ENCODE measurements around the gene NHERF2.

The NHERF2 gene

DNA sequence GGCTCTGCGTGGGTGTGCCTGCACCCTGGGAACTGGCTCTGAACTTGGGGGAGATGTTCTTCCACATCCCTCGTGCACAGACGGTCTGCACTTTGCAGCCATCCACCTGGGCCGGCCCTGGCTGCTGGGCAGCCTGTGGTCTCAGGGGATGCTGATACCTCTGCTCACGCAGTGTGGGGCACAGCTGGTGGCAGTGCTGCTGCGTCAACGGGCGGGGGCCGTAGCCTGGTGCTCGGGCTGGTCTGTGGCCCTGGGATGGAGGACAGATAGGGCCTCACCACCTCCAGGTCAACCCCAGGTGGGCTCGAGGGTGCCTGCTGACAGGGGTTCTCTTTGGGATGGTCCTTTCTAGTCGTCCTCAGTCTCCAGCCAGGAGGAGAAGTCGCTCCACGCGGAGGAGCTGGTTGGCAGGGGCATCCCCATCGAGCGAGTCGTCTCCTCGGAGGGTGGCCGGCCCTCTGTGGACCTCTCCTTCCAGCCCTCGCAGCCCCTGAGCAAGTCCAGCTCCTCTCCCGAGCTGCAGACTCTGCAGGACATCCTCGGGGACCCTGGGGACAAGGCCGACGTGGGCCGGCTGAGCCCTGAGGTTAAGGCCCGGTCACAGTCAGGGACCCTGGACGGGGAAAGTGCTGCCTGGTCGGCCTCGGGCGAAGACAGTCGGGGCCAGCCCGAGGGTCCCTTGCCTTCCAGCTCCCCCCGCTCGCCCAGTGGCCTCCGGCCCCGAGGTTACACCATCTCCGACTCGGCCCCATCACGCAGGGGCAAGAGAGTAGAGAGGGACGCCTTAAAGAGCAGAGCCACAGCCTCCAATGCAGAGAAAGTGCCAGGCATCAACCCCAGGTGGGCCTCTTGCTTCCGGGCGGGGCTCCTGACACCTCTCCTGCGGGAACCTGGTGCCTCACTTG lies 57.4 kb downstream of the NHERF2 start:
- Histone ChIP-seq H3K9ac (ENCODE audit: low read depth, low read length, poor library complexity, severe bottlenecking) (no peak overlapping the region), H3K4me1 (ENCODE audit: insufficient read depth, low read length, poor library complexity, severe bottlenecking) (no peaks in the 10 kb centered on the region), H2AFZ (ENCODE audit: low read length) (no peak overlapping the region), H3K79me2 (ENCODE audit: insufficient read depth, low read length) (no peaks in the 10 kb centered on the region), H3K36me3 (ENCODE audit: insufficient read depth, low read length) (no peaks in the 10 kb centered on the region), H3K27me3 (ENCODE audit: insufficient read depth, low read length, poor library complexity, severe bottlenecking) (no peaks in the 10 kb centered on the region), H3F3A (ENCODE audit: low read depth) (no peaks in the 10 kb centered on the region), H3K9me3 (ENCODE audit: insufficient read depth, low read depth, low read length) (no peaks in the 10 kb centered on the region), H3K4me2 (ENCODE audit: low read depth, low read length, poor library complexity, severe bottlenecking) (no peak overlapping the region), H4K20me1 (ENCODE audit: insufficient read depth, low read length, poor library complexity, severe bottlenecking) (no peaks in the 10 kb centered on the region), H3K4me3 (ENCODE audit: low read length, poor library complexity, severe bottlenecking) (no peak overlapping the region), H3K9me2 (replicated peaks; ENCODE audit: low read depth, low read length) (no peaks in the 10 kb centered on the region)
- TF ChIP-seq, protein P1, sequence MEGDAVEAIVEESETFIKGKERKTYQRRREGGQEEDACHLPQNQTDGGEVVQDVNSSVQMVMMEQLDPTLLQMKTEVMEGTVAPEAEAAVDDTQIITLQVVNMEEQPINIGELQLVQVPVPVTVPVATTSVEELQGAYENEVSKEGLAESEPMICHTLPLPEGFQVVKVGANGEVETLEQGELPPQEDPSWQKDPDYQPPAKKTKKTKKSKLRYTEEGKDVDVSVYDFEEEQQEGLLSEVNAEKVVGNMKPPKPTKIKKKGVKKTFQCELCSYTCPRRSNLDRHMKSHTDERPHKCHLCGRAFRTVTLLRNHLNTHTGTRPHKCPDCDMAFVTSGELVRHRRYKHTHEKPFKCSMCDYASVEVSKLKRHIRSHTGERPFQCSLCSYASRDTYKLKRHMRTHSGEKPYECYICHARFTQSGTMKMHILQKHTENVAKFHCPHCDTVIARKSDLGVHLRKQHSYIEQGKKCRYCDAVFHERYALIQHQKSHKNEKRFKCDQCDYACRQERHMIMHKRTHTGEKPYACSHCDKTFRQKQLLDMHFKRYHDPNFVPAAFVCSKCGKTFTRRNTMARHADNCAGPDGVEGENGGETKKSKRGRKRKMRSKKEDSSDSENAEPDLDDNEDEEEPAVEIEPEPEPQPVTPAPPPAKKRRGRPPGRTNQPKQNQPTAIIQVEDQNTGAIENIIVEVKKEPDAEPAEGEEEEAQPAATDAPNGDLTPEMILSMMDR (conservative IDR thresholded peaks at IDR 0.05; ENCODE audit: low read length): no peak
- no peak for TF ChIP-seq EZH2phosphoT487 (IDR thresholded peaks at IDR 0.05; ENCODE audit: borderline replicate concordance)

DNA sequence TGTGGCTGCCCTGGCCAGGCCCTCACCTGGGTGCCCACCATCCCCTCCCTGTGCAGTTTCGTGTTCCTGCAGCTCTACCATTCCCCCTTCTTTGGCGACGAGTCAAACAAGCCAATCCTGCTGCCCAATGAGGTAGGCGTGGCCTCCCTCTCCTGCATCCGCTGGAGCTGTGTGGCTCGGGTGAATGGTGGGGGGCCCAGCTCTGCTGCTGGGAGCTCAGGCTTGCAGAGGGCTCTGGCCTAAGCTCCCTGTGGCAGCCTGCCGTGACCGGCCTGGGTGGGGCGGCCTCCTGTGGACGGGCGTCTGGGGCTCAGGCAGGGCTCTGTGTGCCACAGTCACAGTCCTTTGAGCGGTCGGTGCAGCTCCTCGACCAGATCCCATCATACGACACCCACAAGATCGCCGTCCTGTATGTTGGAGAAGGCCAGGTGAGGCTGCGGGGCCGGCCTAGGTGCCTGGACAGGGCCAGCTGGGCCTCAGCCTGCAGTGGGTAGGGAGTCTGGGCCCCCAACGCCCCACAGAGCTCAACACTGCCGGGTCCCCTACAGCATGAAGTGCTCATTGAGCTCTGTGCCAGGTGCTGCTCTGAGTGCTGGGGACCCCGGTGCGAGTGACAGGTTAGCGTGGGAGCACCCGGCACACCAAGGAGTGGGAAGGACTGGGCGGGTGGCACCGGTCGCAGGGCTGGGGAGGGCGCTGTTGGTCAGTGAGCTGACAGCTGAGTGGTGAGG lies 58.4 kb downstream of the NHERF2 start:
- Histone ChIP-seq H4K20me1 (ENCODE audit: insufficient read depth, low read length, poor library complexity, severe bottlenecking) (no peaks in the 10 kb centered on the region), H3K79me2 (ENCODE audit: insufficient read depth, low read length) (no peaks in the 10 kb centered on the region), H3K9me2 (replicated peaks; ENCODE audit: low read depth, low read length) (no peaks in the 10 kb centered on the region), H2AFZ (ENCODE audit: low read length) (no peak overlapping the region), H3F3A (ENCODE audit: low read depth) (no peaks in the 10 kb centered on the region), H3K36me3 (ENCODE audit: insufficient read depth, low read length) (no peaks in the 10 kb centered on the region), H3K4me2 (ENCODE audit: low read depth, low read length, poor library complexity, severe bottlenecking) (no peak overlapping the region), H3K9me3 (ENCODE audit: insufficient read depth, low read depth, low read length) (no peaks in the 10 kb centered on the region), H3K27me3 (ENCODE audit: insufficient read depth, low read length, poor library complexity, severe bottlenecking) (no peaks in the 10 kb centered on the region), H3K4me3 (ENCODE audit: low read length, poor library complexity, severe bottlenecking) (no peak overlapping the region), H3K4me1 (ENCODE audit: insufficient read depth, low read length, poor library complexity, severe bottlenecking) (no peaks in the 10 kb centered on the region), H3K9ac (ENCODE audit: low read depth, low read length, poor library complexity, severe bottlenecking) (no peak overlapping the region)
- TF ChIP-seq, protein P1 (conservative IDR thresholded peaks at IDR 0.05; ENCODE audit: low read length): no peak
- TF ChIP-seq EZH2phosphoT487 (IDR thresholded peaks at IDR 0.05; ENCODE audit: borderline replicate concordance): no peak

DNA sequence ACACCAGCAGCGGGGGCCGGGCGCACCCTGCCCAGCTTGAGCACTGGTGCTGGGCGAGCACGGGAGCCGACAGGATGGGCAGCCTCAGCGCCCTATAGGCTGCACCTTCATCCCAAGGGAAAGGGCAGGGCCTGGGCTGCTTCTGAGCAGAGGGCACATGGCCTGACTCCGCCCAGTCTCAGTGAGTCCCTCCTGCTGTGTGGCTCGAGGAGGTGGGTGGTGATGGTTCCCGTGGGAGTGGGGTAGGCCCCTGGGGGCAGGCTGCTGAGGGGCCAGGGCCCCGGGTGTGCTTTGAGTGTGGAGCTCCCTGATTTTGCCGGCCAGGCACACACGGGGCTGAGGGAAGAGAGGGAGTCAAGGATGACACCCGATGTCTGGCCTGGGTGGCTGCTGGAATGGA lies 59.0 kb downstream of the NHERF2 start:
- Histone ChIP-seq H3K4me1 (ENCODE audit: insufficient read depth, low read length, poor library complexity, severe bottlenecking) (no peaks in the 10 kb centered on the region), H3F3A (ENCODE audit: low read depth) (no peaks in the 10 kb centered on the region), H3K79me2 (ENCODE audit: insufficient read depth, low read length) (no peaks in the 10 kb centered on the region), H3K4me2 (ENCODE audit: low read depth, low read length, poor library complexity, severe bottlenecking) (no peak overlapping the region), H3K9ac (ENCODE audit: low read depth, low read length, poor library complexity, severe bottlenecking) (no peak overlapping the region), H3K9me2 (replicated peaks; ENCODE audit: low read depth, low read length) (no peaks in the 10 kb centered on the region), H2AFZ (ENCODE audit: low read length) (no peak overlapping the region), H3K9me3 (ENCODE audit: insufficient read depth, low read depth, low read length) (no peaks in the 10 kb centered on the region), H3K36me3 (ENCODE audit: insufficient read depth, low read length) (no peaks in the 10 kb centered on the region), H3K4me3 (ENCODE audit: low read length, poor library complexity, severe bottlenecking) (no peak overlapping the region), H3K27me3 (ENCODE audit: insufficient read depth, low read length, poor library complexity, severe bottlenecking) (no peaks in the 10 kb centered on the region), H4K20me1 (ENCODE audit: insufficient read depth, low read length, poor library complexity, severe bottlenecking) (no peaks in the 10 kb centered on the region)
- TF ChIP-seq, protein P1 (conservative IDR thresholded peaks at IDR 0.05; ENCODE audit: low read length): no peak
- TF ChIP-seq EZH2phosphoT487 (IDR thresholded peaks at IDR 0.05; ENCODE audit: borderline replicate concordance): no peak

All from Loucy (cell line).